OCI-LY7 (cell line): ENCODE measurements around the gene ILKAP. TPM values are rescaled to one million over a fixed set of nuclear protein-coding genes. Genes with fewer than 3 reads are reported as not detected.

Experiments used
- BruUV-seq: library from RNA; stranded (reverse); fragments of 400-500 nt; replicated peaks from 2 replicates; lab custom pipeline; 2021; lab: Mats Ljungman, UMichigan
- CTCF ChIA-PET: fragments of 300-600 bp; sonication (Branson Sonifier 250); formaldehyde crosslinking; loops from one replicate; lab custom pipeline; 2022; ENCODE audit warnings: antibody characterized with exemption; ENCODE audit not compliant: unreplicated experiment; lab: Charles Lee
- POLR2A ChIA-PET: fragments of 300-600 bp; sonication (Branson Sonifier 250); formaldehyde crosslinking; loops from one replicate; lab custom pipeline; 2022; ENCODE audit warnings: antibody characterized with exemption; lab: Charles Lee
- DNase-seq: peaks from one replicate; pipeline ENCODE4 v3.0.0-alpha.2; 2015; ENCODE audit warnings: low spot score
- H2AFZ ChIP-seq: fragments of 200-600 bp; sonication (generic), shearing (Covaris generic); 2 replicates; pipeline ENCODE4 v1.6.1; 2014; ENCODE audit warnings: mild to moderate bottlenecking, antibody characterized with exemption, low read length, moderate library complexity
- H3K27ac ChIP-seq: fragments of 200-600 bp; sonication (generic); 2 replicates; pipeline ENCODE4 v1.5.1; 2014; ENCODE audit warnings: mixed run types, low read depth, mild to moderate bottlenecking, moderate library complexity, low read length, inconsistent platforms; ENCODE audit not compliant: poor library complexity, severe bottlenecking
- H3K36me3 ChIP-seq: fragments of 200-600 bp; sonication (generic); 2 replicates; pipeline ENCODE4 v1.6.1; 2014; ENCODE audit warnings: mild to moderate bottlenecking, antibody characterized with exemption, low read length, moderate library complexity, mixed read lengths; ENCODE audit not compliant: insufficient read depth
- H3K4me1 ChIP-seq: fragments of 200-600 bp; sonication (generic); 2 replicates; pipeline ENCODE4 v1.5.1; 2014; ENCODE audit warnings: mild to moderate bottlenecking, low read length; ENCODE audit not compliant: insufficient read depth, poor library complexity, severe bottlenecking
- H3K4me2 ChIP-seq: fragments of 200-600 bp; sonication (generic); 2 replicates; pipeline ENCODE4 v1.6.1; 2014; ENCODE audit warnings: mild to moderate bottlenecking, low read length
- H3K4me3 ChIP-seq: fragments of 200-600 bp; sonication (generic); 2 replicates; pipeline ENCODE4 v1.5.1; 2014; ENCODE audit warnings: mild to moderate bottlenecking, low read depth, low read length; ENCODE audit not compliant: poor library complexity, severe bottlenecking
- H3K79me2 ChIP-seq: fragments of 200-600 bp; sonication (generic); 2 replicates; pipeline ENCODE4 v1.6.1; 2016; ENCODE audit warnings: low read depth, mild to moderate bottlenecking, low read length, moderate library complexity, mixed read lengths; ENCODE audit not compliant: insufficient read depth
- H3K9me2 ChIP-seq: fragments of 200-600 bp; sonication (generic); 2 replicates; pipeline ENCODE4 v1.6.1; 2016; ENCODE audit warnings: mild to moderate bottlenecking, low read length, mixed read lengths; ENCODE audit not compliant: insufficient read depth
- H3K9me3 ChIP-seq: fragments of 200-600 bp; sonication (generic); 2 replicates; pipeline ENCODE4 v1.6.1; 2014; ENCODE audit warnings: mild to moderate bottlenecking, mixed run types, low read length, mixed read lengths
- H4K20me1 ChIP-seq: fragments of 200-600 bp; sonication (generic); 2 replicates; pipeline ENCODE4 v1.6.1; 2014; ENCODE audit warnings: mild to moderate bottlenecking, antibody characterized with exemption, low read length, moderate library complexity, mixed read lengths; ENCODE audit not compliant: insufficient read depth
- EZH2phosphoT487 ChIP-seq: fragments of 200-600 bp; sonication (generic); IDR thresholded peaks from 2 replicates; pipeline ENCODE4 v1.6.1; 2018; ENCODE audit warnings: low read depth, borderline replicate concordance, mild to moderate bottlenecking, mixed run types, antibody characterized with exemption, low read length, moderate library complexity, mixed read lengths
- intact Hi-C: fragments of 100-400 bp; cut with micrococcal nuclease; formaldehyde crosslinking; loops from one replicate; pipeline ENCODE4 v1.10.0; 2022; ENCODE audit not compliant: unreplicated experiment
- total RNA-seq, 2 experiments: library from RNA; depleted of rRNA in 1 of 2; stranded (reverse); fragments of >200 nt in 1 of 2; shearing (Covaris generic) in 1 of 2; gene quantifications; 2 replicates each; pipeline ENCODE4 v1.2.3, GENCODE V29; 2014 to 2022
- TF ChIP-seq, protein P1 (sequence below): fragments of 200-600 bp; sonication (generic); conservative IDR thresholded peaks from 2 replicates; pipeline ENCODE4 v1.5.1; 2014; ENCODE audit warnings: mild to moderate bottlenecking, antibody characterized with exemption, low read length, moderate library complexity, mixed read lengths

ILKAP gene
- total RNA-seq, 2 experiments from 2014 or later: 33.1 to 61.8 TPM

DNA sequence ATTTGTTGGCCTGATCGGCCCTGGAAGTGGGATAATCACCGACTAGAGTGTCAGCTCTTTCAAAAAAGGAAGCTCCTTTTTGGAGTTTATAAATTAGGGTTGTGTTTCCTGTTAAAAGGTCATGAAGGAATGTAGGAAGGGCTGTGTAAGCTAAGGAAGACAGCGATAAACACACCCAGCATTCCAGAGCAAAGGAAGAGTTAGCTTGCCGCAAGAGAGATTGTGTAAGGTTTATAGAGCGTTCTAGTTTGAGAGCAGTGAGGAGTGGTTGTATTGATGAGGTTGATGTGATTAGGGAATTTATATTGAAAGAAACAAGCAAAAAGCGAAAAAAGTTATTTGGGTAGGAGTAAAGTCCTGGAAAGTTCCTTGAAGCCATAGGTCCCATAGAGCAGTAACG is 3.5 kb upstream of the ILKAP start:
- ChIA-PET POLR2A (interaction anchor here (0.6 kb wide), 1 partner anchor 310 kb away, joined by 6 read pairs; no protein-coding TSS in a partner anchor), CTCF (no interaction called here)
- Histone ChIP-seq H3K27ac (no peak overlapping the region), H3K4me2 (no peak overlapping the region), H3K36me3 (0 out of 2 replicates have a peak, but pooled peaks cover 5% of the 10 kb centered on the region), H2AFZ (no peak overlapping the region), H4K20me1 (peaks cover 8% of the 10 kb centered on the region), H3K9me3 (no peaks in the 10 kb centered on the region), H3K9me2 (no peaks in the 10 kb centered on the region), H3K79me2 (peaks cover 11% of the 10 kb centered on the region), H3K4me3 (no peak overlapping the region), H3K4me1 (peaks cover 12% of the 10 kb centered on the region)
- DNase-seq: no peak
- BruUV-seq: no TSS peak
- intact Hi-C loops: no loop called here
- TF ChIP-seq, protein P1, sequence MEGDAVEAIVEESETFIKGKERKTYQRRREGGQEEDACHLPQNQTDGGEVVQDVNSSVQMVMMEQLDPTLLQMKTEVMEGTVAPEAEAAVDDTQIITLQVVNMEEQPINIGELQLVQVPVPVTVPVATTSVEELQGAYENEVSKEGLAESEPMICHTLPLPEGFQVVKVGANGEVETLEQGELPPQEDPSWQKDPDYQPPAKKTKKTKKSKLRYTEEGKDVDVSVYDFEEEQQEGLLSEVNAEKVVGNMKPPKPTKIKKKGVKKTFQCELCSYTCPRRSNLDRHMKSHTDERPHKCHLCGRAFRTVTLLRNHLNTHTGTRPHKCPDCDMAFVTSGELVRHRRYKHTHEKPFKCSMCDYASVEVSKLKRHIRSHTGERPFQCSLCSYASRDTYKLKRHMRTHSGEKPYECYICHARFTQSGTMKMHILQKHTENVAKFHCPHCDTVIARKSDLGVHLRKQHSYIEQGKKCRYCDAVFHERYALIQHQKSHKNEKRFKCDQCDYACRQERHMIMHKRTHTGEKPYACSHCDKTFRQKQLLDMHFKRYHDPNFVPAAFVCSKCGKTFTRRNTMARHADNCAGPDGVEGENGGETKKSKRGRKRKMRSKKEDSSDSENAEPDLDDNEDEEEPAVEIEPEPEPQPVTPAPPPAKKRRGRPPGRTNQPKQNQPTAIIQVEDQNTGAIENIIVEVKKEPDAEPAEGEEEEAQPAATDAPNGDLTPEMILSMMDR: no peak
- no peak for TF ChIP-seq EZH2phosphoT487

DNA sequence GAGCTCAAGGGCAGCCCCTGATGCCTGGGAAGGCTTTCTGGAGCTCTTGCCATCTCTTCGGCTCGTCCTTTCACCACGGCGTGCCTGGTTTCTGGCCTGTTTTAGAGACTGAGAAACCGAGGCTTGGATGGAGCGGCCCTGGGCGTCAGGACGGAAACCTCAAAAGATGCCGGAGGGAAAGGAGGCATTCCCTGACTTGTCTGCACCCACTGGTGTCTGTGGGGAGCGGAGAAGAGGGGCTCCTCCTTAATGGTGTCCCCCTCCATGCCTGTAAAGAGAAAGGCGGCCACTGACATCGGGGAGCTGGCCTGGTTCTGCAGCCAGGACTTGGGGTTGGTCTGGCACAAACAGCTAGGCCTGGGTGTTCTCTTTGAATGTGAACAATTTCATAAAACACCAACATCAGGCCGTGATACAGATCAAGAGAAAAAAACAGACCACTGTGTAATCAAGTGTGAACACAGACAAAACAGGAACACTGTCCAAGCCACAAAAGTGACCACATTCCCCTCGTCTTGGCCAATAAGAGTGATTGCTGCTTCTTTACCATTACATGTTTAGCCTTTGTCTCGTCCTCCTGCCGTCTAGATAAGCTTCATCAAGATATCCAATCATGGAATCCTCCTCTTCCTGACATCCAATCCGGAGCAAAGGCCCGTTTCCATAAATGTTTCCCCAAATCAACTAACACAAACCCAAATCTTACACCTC is 633 bp upstream of the ILKAP start:
- POLR2A ChIA-PET: interaction anchor here (0.6 to 1.9 kb wide), 4 partner anchors 17 to 587 kb away, joined by 3 to 7 read pairs (median 4); no protein-coding TSS in a partner anchor
- intact Hi-C loops: no loop called here

More for the DNA sequence above, 633 bp upstream of the ILKAP start:
- H3K27ac ChIP-seq: peak overlapping the region; percentile 36
- H3K9me2 ChIP-seq: no peaks in the 10 kb centered on the region
- H2AFZ ChIP-seq: peak overlapping the region; percentile 95
- peaks cover 40% of the 10 kb centered on the region for H3K79me2 ChIP-seq
- peaks cover 33% of the 10 kb centered on the region for H4K20me1 ChIP-seq
- peak overlapping the region; percentile 90 for H3K4me2 ChIP-seq
- TSS peak; percentile 95 for BruUV-seq
- H3K4me1 ChIP-seq: peaks cover 37% of the 10 kb centered on the region
- H3K4me3 ChIP-seq: peak overlapping the region; percentile 96
- no peak for TF ChIP-seq EZH2phosphoT487
- TF ChIP-seq, protein P1: no peak
- CTCF ChIA-PET: no interaction called here
- no peaks in the 10 kb centered on the region for H3K9me3 ChIP-seq
- H3K36me3 ChIP-seq: peaks cover 32% of the 10 kb centered on the region
- peak; percentile 10 for DNase-seq
